ENCODE data around the gene CCDC175. TPM values are rescaled to one million over a fixed set of nuclear protein-coding genes. Genes with fewer than 3 reads are reported as not detected.

Gene CCDC175
- total and polyA plus RNA-seq, 10 of the 15 experiments (the other 5 are each of a cell fraction or from before 2014, with no cell fraction given) = not detected

GRCh38 chr14:59600211-59600945 is 23.8 kb upstream of the CCDC175 start (continued):
- TF ChIP-seq, protein P1, sequence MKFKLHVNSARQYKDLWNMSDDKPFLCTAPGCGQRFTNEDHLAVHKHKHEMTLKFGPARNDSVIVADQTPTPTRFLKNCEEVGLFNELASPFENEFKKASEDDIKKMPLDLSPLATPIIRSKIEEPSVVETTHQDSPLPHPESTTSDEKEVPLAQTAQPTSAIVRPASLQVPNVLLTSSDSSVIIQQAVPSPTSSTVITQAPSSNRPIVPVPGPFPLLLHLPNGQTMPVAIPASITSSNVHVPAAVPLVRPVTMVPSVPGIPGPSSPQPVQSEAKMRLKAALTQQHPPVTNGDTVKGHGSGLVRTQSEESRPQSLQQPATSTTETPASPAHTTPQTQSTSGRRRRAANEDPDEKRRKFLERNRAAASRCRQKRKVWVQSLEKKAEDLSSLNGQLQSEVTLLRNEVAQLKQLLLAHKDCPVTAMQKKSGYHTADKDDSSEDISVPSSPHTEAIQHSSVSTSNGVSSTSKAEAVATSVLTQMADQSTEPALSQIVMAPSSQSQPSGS (IDR thresholded peaks at IDR 0.05; ENCODE audit: low read length) = no peak
- TF ChIP-seq MYB (IDR thresholded peaks at IDR 0.05; ENCODE audit: borderline replicate concordance, low read depth, low read length) (no peak), CREM (IDR thresholded peaks at IDR 0.05; ENCODE audit: low read depth) (no peak), CHD1 (IDR thresholded peaks at IDR 0.05; ENCODE audit: low read depth, low read length) (no peak), TCF12 (IDR thresholded peaks at IDR 0.05; ENCODE audit: low read depth, low read length) (no peak), CREB1 (IDR thresholded peaks at IDR 0.05; ENCODE audit: low read depth) (no peak), RUNX3 (IDR thresholded peaks at IDR 0.05; ENCODE audit: low read length) (no peak), SMAD1 (IDR thresholded peaks at IDR 0.05; ENCODE audit: low read depth, partially characterized antibody) (no peak), ATF7 (IDR thresholded peaks at IDR 0.05; ENCODE audit: low read depth) (no peak), NFIC (IDR thresholded peaks at IDR 0.05; ENCODE audit: low read depth, low read length) (no peak), E2F8 (IDR thresholded peaks at IDR 0.05; ENCODE audit: low read depth, partially characterized antibody) (no peak)
- TF ChIP-seq, protein P2, sequence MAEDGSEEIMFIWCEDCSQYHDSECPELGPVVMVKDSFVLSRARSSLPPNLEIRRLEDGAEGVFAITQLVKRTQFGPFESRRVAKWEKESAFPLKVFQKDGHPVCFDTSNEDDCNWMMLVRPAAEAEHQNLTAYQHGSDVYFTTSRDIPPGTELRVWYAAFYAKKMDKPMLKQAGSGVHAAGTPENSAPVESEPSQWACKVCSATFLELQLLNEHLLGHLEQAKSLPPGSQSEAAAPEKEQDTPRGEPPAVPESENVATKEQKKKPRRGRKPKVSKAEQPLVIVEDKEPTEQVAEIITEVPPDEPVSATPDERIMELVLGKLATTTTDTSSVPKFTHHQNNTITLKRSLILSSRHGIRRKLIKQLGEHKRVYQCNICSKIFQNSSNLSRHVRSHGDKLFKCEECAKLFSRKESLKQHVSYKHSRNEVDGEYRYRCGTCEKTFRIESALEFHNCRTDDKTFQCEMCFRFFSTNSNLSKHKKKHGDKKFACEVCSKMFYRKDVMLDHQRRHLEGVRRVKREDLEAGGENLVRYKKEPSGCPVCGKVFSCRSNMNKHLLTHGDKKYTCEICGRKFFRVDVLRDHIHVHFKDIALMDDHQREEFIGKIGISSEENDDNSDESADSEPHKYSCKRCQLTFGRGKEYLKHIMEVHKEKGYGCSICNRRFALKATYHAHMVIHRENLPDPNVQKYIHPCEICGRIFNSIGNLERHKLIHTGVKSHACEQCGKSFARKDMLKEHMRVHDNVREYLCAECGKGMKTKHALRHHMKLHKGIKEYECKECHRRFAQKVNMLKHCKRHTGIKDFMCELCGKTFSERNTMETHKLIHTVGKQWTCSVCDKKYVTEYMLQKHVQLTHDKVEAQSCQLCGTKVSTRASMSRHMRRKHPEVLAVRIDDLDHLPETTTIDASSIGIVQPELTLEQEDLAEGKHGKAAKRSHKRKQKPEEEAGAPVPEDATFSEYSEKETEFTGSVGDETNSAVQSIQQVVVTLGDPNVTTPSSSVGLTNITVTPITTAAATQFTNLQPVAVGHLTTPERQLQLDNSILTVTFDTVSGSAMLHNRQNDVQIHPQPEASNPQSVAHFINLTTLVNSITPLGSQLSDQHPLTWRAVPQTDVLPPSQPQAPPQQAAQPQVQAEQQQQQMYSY (CRISPR knock-in tag; IDR thresholded peaks at IDR 0.05) = no peak

Measured in GM12878 (cell line).